LNCaP clone FGC (cell line): ENCODE results near the gene MVB12A.

ENCODE experiments used
- DNase-seq: peaks from one replicate; pipeline ENCODE4 v3.0.0-alpha.2; 2011; ENCODE audit warnings: low read depth
- H3K4me3 ChIP-seq: 2 replicates; pipeline ENCODE4 v1.5.1; 2011; ENCODE audit warnings: mild to moderate bottlenecking, low read depth, low read length, control low read depth
- TF ChIP-seq, protein P1 (sequence below): IDR thresholded peaks from 2 replicates; pipeline ENCODE4 v1.5.1; 2012; ENCODE audit warnings: mild to moderate bottlenecking; ENCODE audit not compliant: control insufficient read depth, insufficient read depth; ENCODE audit errors: extremely low read depth

The MVB12A gene

GRCh38 chr19:17471410-17472125 is 51.7 kb downstream of the MVB12A start:
- peak overlapping the region; percentile 71 for H3K4me3 ChIP-seq
- TF ChIP-seq, protein P1, sequence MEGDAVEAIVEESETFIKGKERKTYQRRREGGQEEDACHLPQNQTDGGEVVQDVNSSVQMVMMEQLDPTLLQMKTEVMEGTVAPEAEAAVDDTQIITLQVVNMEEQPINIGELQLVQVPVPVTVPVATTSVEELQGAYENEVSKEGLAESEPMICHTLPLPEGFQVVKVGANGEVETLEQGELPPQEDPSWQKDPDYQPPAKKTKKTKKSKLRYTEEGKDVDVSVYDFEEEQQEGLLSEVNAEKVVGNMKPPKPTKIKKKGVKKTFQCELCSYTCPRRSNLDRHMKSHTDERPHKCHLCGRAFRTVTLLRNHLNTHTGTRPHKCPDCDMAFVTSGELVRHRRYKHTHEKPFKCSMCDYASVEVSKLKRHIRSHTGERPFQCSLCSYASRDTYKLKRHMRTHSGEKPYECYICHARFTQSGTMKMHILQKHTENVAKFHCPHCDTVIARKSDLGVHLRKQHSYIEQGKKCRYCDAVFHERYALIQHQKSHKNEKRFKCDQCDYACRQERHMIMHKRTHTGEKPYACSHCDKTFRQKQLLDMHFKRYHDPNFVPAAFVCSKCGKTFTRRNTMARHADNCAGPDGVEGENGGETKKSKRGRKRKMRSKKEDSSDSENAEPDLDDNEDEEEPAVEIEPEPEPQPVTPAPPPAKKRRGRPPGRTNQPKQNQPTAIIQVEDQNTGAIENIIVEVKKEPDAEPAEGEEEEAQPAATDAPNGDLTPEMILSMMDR: no peak
- DNase-seq: no peak

DNA sequence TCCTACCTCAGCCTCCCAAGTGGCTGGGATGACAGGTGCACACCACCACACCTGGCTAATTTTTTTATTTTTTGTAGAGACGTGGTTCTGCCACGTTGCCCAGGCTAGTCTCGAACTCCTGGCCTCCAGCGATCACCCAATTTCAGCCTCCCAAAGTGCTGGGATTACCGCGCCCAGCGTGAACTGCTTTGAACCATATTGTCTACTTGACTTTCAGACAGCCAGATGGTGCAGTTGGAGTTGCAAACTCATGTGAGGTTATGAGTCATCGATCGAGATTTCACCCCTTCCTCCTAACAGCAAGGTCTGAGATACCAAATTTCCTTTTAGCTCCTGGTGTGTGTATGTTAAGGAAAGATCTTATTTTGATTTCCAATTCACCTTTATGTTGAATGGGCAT is 53.2 kb downstream of the MVB12A start:
- TF ChIP-seq, protein P1: no peak
- no peak overlapping the region for H3K4me3 ChIP-seq
- DNase-seq: no peak
